Measurements from ENCODE around the gene IZUMO1.
A peak's percentile ranks its signal among the peaks of the same experiment; 100 is the strongest.

The IZUMO1 gene

GRCh38 chr19:48716562-48717291, 30.0 kb downstream of the IZUMO1 start:
- Histone ChIP-seq H3K27me3 (ENCODE audit: control insufficient read depth, insufficient read depth, low read length) (no peaks in the 10 kb centered on the region), H3K9me3 (ENCODE audit: control insufficient read depth, insufficient read depth, low read length) (no peaks in the 10 kb centered on the region), H3K36me3 (ENCODE audit: control insufficient read depth, insufficient read depth, low read length) (no peaks in the 10 kb centered on the region), H3K27ac (ENCODE audit: low read depth, low read length) (no peak overlapping the region), H3K9ac (ENCODE audit: low read depth, low read length) (no peak overlapping the region), H3K4me1 (ENCODE audit: control insufficient read depth, insufficient read depth, low read length) (peaks cover 29% of the 10 kb centered on the region), H3K4me3 (ENCODE audit: low read depth, low read length) (peak overlapping the region; percentile 36; the same call in 1 of the 2 replicates)

DNA sequence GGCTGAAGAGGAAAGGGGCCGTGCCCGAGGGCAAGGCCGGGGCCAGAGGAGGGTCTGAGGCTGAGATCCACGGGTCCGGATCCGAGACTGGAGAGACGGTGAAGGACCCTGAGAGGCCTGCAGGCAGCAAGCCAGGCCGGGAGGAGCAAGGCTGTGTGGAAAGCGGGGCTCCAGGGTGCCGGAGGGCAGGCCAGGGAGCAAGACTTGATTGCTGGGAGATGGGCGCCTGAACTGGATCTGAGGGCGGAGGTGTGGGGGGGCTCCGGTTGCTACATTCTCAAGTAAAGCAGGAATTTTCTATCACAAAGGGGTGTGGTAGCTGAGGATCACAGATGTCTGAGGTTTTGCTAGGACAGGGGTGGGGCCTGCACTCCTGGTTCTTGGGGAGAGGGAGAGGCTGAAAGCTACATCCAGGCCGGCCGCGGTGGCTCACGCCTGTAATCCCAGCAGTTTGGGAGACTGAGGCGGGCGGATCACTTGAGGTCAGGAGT, 31.0 kb downstream of the IZUMO1 start:
- no peaks in the 10 kb centered on the region for H3K27me3 ChIP-seq (ENCODE audit: control insufficient read depth, insufficient read depth, low read length)
- no peaks in the 10 kb centered on the region for H3K36me3 ChIP-seq (ENCODE audit: control insufficient read depth, insufficient read depth, low read length)
- H3K4me1 ChIP-seq (ENCODE audit: control insufficient read depth, insufficient read depth, low read length) = peaks cover 29% of the 10 kb centered on the region
- H3K4me3 ChIP-seq (ENCODE audit: low read depth, low read length) = no peak overlapping the region
- no peaks in the 10 kb centered on the region; the same call in 1 of the 2 replicates for H3K9me3 ChIP-seq (ENCODE audit: control insufficient read depth, insufficient read depth, low read length)
- no peak overlapping the region for H3K27ac ChIP-seq (ENCODE audit: low read depth, low read length)
- H3K9ac ChIP-seq (ENCODE audit: low read depth, low read length) = no peak overlapping the region

DNA sequence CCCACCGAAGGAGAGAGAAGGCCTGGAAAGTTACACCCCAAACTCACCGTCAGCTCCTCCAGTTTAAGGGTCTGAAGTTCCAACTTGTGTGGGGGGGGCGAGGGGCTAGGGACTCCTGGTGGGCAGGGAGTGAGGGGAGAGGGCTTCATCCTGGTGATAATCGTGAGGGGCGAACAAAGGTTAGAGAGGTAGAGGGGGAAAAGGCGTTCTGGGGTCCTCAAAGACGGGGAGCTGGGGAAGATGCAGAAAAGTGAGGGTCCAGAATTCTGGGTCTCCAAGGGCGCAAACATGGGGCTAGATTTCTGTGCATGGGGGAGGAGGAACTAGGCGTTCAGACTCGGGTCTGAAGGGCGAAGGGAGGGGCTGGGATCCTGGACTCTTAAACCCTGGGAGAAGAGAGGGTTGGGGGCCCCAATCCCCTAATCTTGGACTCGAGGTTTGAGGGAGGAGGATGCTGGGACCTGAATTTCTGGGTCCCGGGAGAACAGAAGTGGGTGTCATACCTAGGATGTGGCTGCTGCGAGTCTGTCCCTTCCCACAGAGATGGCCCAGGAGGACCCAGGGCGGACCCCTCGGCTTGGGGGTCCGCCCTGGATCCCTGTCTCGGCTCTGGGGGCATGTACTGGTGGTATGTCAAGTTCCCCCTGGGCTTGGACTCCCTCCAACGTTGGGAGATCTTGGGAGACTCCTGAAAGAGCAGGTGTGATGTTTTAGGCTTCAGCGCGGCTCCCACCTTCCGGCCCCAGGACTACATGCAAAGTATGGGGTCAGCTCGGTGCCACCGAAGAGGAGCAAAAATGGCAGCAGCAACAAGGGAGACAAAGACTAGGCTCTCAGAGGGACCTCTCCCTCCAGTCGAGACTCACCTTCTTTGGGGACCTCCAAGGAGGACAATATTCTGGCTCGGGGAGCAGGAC, 31.7 kb downstream of the IZUMO1 start:
- Histone ChIP-seq H3K27ac (ENCODE audit: low read depth, low read length) (peak overlapping the region; percentile 55), H3K9me3 (ENCODE audit: control insufficient read depth, insufficient read depth, low read length) (no peaks in the 10 kb centered on the region; the same call in 1 of the 2 replicates), H3K27me3 (ENCODE audit: control insufficient read depth, insufficient read depth, low read length) (no peaks in the 10 kb centered on the region), H3K9ac (ENCODE audit: low read depth, low read length) (no peak overlapping the region; the same call in 1 of the 2 replicates), H3K36me3 (ENCODE audit: control insufficient read depth, insufficient read depth, low read length) (no peaks in the 10 kb centered on the region), H3K4me1 (ENCODE audit: control insufficient read depth, insufficient read depth, low read length) (peaks cover 25% of the 10 kb centered on the region), H3K4me3 (ENCODE audit: low read depth, low read length) (peak overlapping the region; percentile 93)

DNA sequence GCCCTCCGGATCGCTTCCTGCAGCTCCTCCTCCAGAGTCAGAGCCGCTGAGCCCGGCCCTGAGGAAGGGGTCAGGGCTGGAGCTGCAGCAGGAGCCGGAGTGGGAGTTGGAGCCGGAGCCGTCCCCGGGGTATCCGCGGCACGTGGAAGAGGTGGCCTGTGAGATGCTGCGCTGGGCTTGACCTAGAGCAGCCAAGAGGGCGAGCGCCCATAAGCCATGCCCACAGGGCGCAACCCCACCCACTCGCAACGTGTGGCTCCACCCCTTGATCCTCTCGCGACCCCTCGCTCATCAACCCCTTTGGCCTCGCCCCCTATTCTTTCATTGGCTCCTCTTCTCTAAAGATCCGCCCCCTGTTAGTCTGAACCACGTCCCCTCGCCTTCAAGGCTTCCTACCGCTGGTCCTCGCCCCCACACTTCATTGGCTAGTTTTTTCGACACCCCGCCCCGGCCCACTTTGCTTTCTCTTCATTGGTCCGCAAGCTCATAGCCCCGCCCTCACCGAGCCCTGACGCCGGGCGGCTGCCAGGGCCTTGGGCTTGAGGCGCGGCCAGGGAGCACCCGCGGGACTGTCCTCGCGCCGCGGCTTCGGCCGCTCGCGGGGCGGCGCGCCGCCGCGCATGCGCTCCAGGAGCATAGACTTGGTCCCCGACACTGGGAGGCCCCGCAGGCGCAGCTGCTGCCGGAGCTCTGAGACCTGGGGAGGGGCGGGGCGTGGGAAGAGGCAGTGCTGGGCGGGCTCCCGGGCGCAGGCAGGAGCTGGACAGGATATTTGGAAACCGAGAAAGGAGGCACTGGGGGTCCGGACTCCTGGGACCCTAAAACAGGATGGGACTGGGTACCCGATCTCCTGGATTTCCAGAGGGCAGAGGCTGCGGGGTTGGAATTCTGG, 32.6 kb downstream of the IZUMO1 start:
- peak overlapping the region; percentile 93 for H3K4me3 ChIP-seq (ENCODE audit: low read depth, low read length)
- no peak overlapping the region; the same call in 1 of the 2 replicates for H3K9ac ChIP-seq (ENCODE audit: low read depth, low read length)
- peaks cover 21% of the 10 kb centered on the region for H3K4me1 ChIP-seq (ENCODE audit: control insufficient read depth, insufficient read depth, low read length)
- no peaks in the 10 kb centered on the region; the same call in 1 of the 2 replicates for H3K9me3 ChIP-seq (ENCODE audit: control insufficient read depth, insufficient read depth, low read length)
- no peaks in the 10 kb centered on the region for H3K36me3 ChIP-seq (ENCODE audit: control insufficient read depth, insufficient read depth, low read length)
- peak overlapping the region; percentile 55 for H3K27ac ChIP-seq (ENCODE audit: low read depth, low read length)
- H3K27me3 ChIP-seq (ENCODE audit: control insufficient read depth, insufficient read depth, low read length) = no peaks in the 10 kb centered on the region

GRCh38 chr19:48713041-48713863, 33.5 kb downstream of the IZUMO1 start:
- Histone ChIP-seq H3K36me3 (ENCODE audit: control insufficient read depth, insufficient read depth, low read length) (no peaks in the 10 kb centered on the region), H3K27ac (ENCODE audit: low read depth, low read length) (no peak overlapping the region), H3K9me3 (ENCODE audit: control insufficient read depth, insufficient read depth, low read length) (no peaks in the 10 kb centered on the region; the same call in 1 of the 2 replicates), H3K4me3 (ENCODE audit: low read depth, low read length) (peak overlapping the region; percentile 93), H3K27me3 (ENCODE audit: control insufficient read depth, insufficient read depth, low read length) (no peaks in the 10 kb centered on the region), H3K4me1 (ENCODE audit: control insufficient read depth, insufficient read depth, low read length) (peaks cover 24% of the 10 kb centered on the region), H3K9ac (ENCODE audit: low read depth, low read length) (no peak overlapping the region)

- Histone ChIP-seq H3K9ac (ENCODE audit: low read depth, low read length) (no peak overlapping the region), H3K27ac (ENCODE audit: low read depth, low read length) (no peak overlapping the region), H3K36me3 (ENCODE audit: control insufficient read depth, insufficient read depth, low read length) (no peaks in the 10 kb centered on the region)
Observed at GRCh38 chr19:48711106-48711662, 35.5 kb downstream of the IZUMO1 start.

GRCh38 chr19:48708471-48708870, 38.2 kb downstream of the IZUMO1 start:
- Histone ChIP-seq H3K27ac (ENCODE audit: low read depth, low read length) (no peak overlapping the region), H3K4me3 (ENCODE audit: low read depth, low read length) (no peak overlapping the region), H3K9ac (ENCODE audit: low read depth, low read length) (no peak overlapping the region), H3K9me3 (ENCODE audit: control insufficient read depth, insufficient read depth, low read length) (no peaks in the 10 kb centered on the region; the same call in 1 of the 2 replicates), H3K4me1 (ENCODE audit: control insufficient read depth, insufficient read depth, low read length) (peaks cover 11% of the 10 kb centered on the region; the same call in 1 of the 2 replicates), H3K27me3 (ENCODE audit: control insufficient read depth, insufficient read depth, low read length) (no peaks in the 10 kb centered on the region), H3K36me3 (ENCODE audit: control insufficient read depth, insufficient read depth, low read length) (peaks cover 3% of the 10 kb centered on the region)

More at GRCh38 chr19:48711106-48711662, 35.5 kb downstream of the IZUMO1 start:
- peaks cover 16% of the 10 kb centered on the region; the same call in 1 of the 2 replicates for H3K4me1 ChIP-seq (ENCODE audit: control insufficient read depth, insufficient read depth, low read length)
- H3K4me3 ChIP-seq (ENCODE audit: low read depth, low read length) = no peak overlapping the region
- no peaks in the 10 kb centered on the region; the same call in 1 of the 2 replicates for H3K9me3 ChIP-seq (ENCODE audit: control insufficient read depth, insufficient read depth, low read length)
- no peaks in the 10 kb centered on the region for H3K27me3 ChIP-seq (ENCODE audit: control insufficient read depth, insufficient read depth, low read length)

DNA sequence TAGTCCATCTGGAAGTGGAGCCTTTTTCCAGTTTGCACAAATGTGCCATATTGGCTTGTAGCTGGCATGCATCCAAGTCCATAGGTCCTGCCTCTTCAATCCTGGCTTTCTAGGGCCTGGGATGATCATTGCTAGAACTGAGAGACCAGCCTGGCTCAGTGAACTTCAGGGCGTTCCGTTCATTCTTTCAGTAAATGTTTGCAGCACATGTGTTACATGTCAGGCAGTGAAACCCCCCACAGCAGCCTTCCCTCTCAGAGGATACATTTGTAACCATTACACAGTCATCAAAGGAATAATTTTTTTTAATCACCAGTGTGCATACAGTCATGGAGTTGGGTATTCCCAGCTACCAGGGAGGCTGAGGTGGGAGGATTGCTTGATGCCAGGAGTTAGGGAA, 41.3 kb downstream of the IZUMO1 start:
- no peaks in the 10 kb centered on the region for H3K9me3 ChIP-seq (ENCODE audit: control insufficient read depth, insufficient read depth, low read length)
- peaks cover 5% of the 10 kb centered on the region for H3K36me3 ChIP-seq (ENCODE audit: control insufficient read depth, insufficient read depth, low read length)
- no peaks in the 10 kb centered on the region for H3K27me3 ChIP-seq (ENCODE audit: control insufficient read depth, insufficient read depth, low read length)
- no peak overlapping the region for H3K4me3 ChIP-seq (ENCODE audit: low read depth, low read length)
- no peak overlapping the region for H3K27ac ChIP-seq (ENCODE audit: low read depth, low read length)
- H3K9ac ChIP-seq (ENCODE audit: low read depth, low read length) = no peak overlapping the region
- peaks cover 7% of the 10 kb centered on the region; the same call in 1 of the 2 replicates for H3K4me1 ChIP-seq (ENCODE audit: control insufficient read depth, insufficient read depth, low read length)

DNA sequence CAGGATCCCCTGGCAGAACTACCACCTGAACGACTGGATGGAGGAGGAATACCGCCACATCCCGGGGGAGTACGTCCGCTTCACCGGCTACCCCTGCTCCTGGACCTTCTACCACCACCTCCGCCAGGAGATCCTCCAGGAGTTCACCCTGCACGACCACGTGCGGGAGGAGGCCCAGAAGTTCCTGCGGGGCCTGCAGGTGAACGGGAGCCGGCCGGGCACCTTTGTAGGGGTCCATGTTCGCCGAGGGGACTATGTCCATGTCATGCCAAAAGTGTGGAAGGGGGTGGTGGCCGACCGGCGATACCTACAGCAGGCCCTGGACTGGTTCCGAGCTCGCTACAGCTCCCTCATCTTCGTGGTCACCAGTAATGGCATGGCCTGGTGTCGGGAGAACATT, 43.4 kb downstream of the IZUMO1 start:
- Histone ChIP-seq H3K9me3 (ENCODE audit: control insufficient read depth, insufficient read depth, low read length) (no peaks in the 10 kb centered on the region), H3K27me3 (ENCODE audit: control insufficient read depth, insufficient read depth, low read length) (no peaks in the 10 kb centered on the region), H3K36me3 (ENCODE audit: control insufficient read depth, insufficient read depth, low read length) (peaks cover 5% of the 10 kb centered on the region), H3K4me1 (ENCODE audit: control insufficient read depth, insufficient read depth, low read length) (0 out of 2 replicates have a peak, but pooled peaks cover 2% of the 10 kb centered on the region), H3K9ac (ENCODE audit: low read depth, low read length) (no peak overlapping the region), H3K4me3 (ENCODE audit: low read depth, low read length) (no peak overlapping the region), H3K27ac (ENCODE audit: low read depth, low read length) (no peak overlapping the region)

Data from HUES48 (cell line).